ENCODE measurements around the gene SGPP1. TPM values are rescaled to one million over a fixed set of nuclear protein-coding genes. Genes with fewer than 3 reads are reported as not detected.

The SGPP1 gene
- total RNA-seq, 1 donor from 2014 or later, result 8.2 TPM

DNA sequence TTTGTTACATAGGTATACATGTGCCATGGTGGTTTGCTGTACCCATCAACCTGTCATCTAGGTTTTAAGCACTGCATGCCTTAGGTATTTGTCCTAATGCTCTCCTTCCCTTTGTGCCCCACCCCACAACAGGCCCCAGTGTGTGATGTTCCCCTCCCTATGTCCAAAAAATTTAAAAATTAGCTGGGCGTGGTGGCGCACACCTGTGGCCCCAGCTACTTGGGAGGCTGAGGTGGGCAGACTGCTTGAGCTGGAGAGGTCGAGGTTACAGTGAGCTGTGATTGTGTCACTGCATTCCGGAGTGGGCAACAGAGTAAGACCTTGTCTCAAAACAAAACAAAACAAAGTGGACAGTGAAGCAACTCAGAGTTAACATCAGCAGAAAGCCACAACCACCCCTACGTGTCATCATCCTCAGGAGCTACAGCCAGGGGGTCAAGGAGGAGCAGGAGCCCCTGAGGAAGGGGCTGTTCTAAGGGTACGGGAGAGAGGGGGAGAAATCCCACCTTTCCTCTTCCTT lies 36.8 kb upstream of the SGPP1 start:
- peaks cover 5% of the 10 kb centered on the region for H3K9me3 Mint-ChIP-seq
- no peak for DNase-seq (ENCODE audit: extremely low spot score, unreplicated experiment)
- no peaks in the 10 kb centered on the region for H3K36me3 Mint-ChIP-seq
- TF ChIP-seq, protein P1, sequence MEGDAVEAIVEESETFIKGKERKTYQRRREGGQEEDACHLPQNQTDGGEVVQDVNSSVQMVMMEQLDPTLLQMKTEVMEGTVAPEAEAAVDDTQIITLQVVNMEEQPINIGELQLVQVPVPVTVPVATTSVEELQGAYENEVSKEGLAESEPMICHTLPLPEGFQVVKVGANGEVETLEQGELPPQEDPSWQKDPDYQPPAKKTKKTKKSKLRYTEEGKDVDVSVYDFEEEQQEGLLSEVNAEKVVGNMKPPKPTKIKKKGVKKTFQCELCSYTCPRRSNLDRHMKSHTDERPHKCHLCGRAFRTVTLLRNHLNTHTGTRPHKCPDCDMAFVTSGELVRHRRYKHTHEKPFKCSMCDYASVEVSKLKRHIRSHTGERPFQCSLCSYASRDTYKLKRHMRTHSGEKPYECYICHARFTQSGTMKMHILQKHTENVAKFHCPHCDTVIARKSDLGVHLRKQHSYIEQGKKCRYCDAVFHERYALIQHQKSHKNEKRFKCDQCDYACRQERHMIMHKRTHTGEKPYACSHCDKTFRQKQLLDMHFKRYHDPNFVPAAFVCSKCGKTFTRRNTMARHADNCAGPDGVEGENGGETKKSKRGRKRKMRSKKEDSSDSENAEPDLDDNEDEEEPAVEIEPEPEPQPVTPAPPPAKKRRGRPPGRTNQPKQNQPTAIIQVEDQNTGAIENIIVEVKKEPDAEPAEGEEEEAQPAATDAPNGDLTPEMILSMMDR (conservative IDR thresholded peaks at IDR 0.05), result no peak
- no peak overlapping the region for H3K27ac Mint-ChIP-seq
- no peaks in the 10 kb centered on the region for H3K27me3 Mint-ChIP-seq
- no peak overlapping the region for H3K4me3 Mint-ChIP-seq
- peaks cover 11% of the 10 kb centered on the region for H3K4me1 Mint-ChIP-seq (ENCODE audit: unreplicated experiment)

DNA sequence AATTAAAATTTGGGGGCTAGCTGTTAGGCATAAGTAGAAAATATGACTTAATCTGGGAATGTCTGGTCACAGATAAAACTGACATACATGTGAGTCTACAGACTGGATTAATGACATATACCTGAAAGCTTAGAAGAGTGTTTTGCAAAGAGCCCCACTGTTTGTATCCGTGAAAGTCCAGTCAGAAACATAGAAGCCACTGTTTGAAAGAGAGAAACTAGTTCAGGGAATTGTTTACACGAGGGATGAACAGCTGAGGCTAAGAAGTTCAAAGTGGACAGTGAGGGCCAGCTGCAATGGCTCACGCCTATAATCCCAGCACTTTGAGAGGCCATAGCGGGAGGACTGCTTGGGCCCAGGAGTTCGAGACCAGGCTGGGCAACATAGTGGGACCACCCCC lies 36.2 kb upstream of the SGPP1 start:
- H3K4me1 Mint-ChIP-seq (ENCODE audit: unreplicated experiment), result peaks cover 11% of the 10 kb centered on the region
- no peak for DNase-seq (ENCODE audit: extremely low spot score, unreplicated experiment)
- peaks cover 5% of the 10 kb centered on the region for H3K9me3 Mint-ChIP-seq
- H3K4me3 Mint-ChIP-seq, result no peak overlapping the region
- no peaks in the 10 kb centered on the region for H3K27me3 Mint-ChIP-seq
- no peak overlapping the region for H3K27ac Mint-ChIP-seq
- TF ChIP-seq, protein P1 (conservative IDR thresholded peaks at IDR 0.05), result no peak
- no peaks in the 10 kb centered on the region for H3K36me3 Mint-ChIP-seq

DNA sequence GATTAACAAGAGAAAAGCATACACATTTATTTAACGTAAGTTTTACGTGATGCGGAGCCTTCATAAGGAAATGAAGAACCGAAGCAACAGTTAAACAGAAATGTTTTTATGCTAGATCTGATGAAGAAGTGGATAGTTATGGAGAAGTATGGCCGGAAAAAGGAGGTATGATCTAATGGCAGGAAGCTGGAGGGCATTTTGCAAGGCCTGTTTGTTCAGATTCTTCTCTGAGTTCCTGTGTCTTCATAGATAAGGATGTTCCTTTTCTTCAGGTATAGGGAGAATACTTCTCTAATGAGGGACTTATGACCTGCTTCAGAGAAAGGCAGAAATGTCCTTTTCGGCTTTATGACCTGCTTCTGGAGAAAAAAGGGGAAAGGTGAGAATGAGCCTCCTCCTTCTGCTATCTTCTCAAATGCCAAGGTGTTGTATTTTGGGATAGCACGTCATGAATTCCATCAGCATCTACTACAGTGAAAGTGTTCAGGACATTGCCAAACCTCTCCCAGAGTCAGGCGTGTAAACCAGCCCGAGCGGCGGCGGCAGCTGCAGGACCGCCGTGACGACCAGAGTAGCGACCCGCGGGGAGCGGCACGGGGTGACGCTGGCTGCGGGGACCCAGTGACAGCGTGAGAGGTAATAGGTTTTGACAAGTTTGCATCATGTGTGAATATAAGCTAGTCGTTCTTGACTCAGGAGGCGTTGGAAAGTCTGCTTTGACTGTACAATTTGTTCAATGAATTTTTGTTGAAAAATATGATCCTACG lies 33.7 kb upstream of the SGPP1 start:
- H3K27me3 Mint-ChIP-seq, result no peaks in the 10 kb centered on the region
- TF ChIP-seq, protein P1 (conservative IDR thresholded peaks at IDR 0.05), result no peak
- H3K27ac Mint-ChIP-seq, result peak overlapping the region; percentile 85
- DNase-seq (ENCODE audit: extremely low spot score, unreplicated experiment), result no peak
- peaks cover 7% of the 10 kb centered on the region for H3K4me1 Mint-ChIP-seq (ENCODE audit: unreplicated experiment)
- peaks cover 5% of the 10 kb centered on the region for H3K9me3 Mint-ChIP-seq
- H3K4me3 Mint-ChIP-seq, result peak overlapping the region; percentile 38
- no peaks in the 10 kb centered on the region for H3K36me3 Mint-ChIP-seq

DNA sequence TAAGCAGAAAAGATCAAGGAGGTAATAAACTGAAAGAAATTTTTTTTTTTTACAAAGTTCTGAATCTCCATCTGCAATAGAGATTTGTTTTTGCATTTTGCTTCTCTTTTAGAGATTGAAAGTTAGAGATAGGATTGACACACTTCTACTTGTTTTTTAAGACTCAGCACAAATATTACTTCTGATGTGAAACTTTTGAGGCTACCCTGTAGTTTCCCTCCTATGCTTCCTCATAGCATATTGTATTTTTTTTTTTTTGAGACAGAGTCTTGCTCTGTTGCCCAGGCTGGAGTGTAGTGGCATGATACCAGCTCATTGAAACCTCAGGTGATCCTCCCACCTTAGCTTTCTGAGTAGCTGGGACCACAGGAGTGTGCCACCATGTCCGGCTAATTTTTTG lies 32.1 kb upstream of the SGPP1 start:
- no peak overlapping the region for H3K4me3 Mint-ChIP-seq
- TF ChIP-seq, protein P1 (conservative IDR thresholded peaks at IDR 0.05), result no peak
- peaks cover 5% of the 10 kb centered on the region for H3K9me3 Mint-ChIP-seq
- peaks cover 5% of the 10 kb centered on the region for H3K4me1 Mint-ChIP-seq (ENCODE audit: unreplicated experiment)
- H3K36me3 Mint-ChIP-seq, result no peaks in the 10 kb centered on the region
- H3K27ac Mint-ChIP-seq, result no peak overlapping the region
- DNase-seq (ENCODE audit: extremely low spot score, unreplicated experiment), result no peak
- no peaks in the 10 kb centered on the region for H3K27me3 Mint-ChIP-seq

DNA sequence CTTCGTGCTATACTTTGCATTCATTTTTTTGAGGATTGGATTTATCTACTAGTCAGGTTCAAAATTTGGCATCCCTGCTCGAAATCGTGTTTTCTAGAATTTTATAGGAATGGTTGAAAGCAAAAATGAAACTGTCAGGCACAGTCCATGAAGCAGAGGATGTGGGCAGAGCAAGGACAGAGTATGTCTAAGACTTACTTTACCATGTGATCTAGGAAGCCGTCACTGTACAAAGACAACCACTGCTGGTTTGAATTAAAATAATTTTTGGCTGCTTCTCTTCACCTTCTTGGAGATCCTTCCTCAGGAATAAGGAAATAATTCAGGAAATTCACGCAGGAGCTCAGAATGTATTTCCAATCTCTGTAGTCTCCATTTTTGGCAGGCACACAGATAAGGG lies 31.6 kb upstream of the SGPP1 start:
- Mint-ChIP-seq H3K27ac (no peak overlapping the region), H3K36me3 (no peaks in the 10 kb centered on the region), H3K4me1 (ENCODE audit: unreplicated experiment) (peaks cover 5% of the 10 kb centered on the region), H3K27me3 (no peaks in the 10 kb centered on the region), H3K4me3 (no peak overlapping the region), H3K9me3 (peaks cover 5% of the 10 kb centered on the region)
- TF ChIP-seq, protein P1 (conservative IDR thresholded peaks at IDR 0.05), result no peak
- no peak for DNase-seq (ENCODE audit: extremely low spot score, unreplicated experiment)
